Natural killer cell (primary cell): Measurements from ENCODE around the gene CHTOP. TPM values are rescaled to one million over a fixed set of nuclear protein-coding genes. Genes with fewer than 3 reads are reported as not detected.

Experiments
- ATAC-seq, 3 donors: fragments of 150-1000 bp in 2 of 3; fragments of 200-7000 bp in 1 of 3; cut with Tn5 transposase; 1 replicate in 1 of 3; 2 replicates in 2 of 3; pipeline ENCODE4 v1.10.0; 2021; ENCODE audit warnings: mild to moderate bottlenecking in 2 of 3, moderate library complexity in 2 of 3
- DNase-seq, 2 donors: peaks; one replicate each; pipeline versions ENCODE4 v3.0.0 to v3.0.0-alpha.2; 2013 to 2021; ENCODE audit warnings: mixed read lengths in 1 of 2
- H3K27ac ChIP-seq: one replicate; pipeline ENCODE4 v1.5.1; 2013; ENCODE audit warnings: mild to moderate bottlenecking, low read length
- H3K27me3 ChIP-seq: one replicate; pipeline ENCODE4 v1.6.1; 2013; ENCODE audit warnings: low read length; ENCODE audit not compliant: control insufficient read depth, insufficient read depth
- H3K36me3 ChIP-seq: one replicate; pipeline ENCODE4 v1.6.1; 2013; ENCODE audit warnings: low read length; ENCODE audit not compliant: control insufficient read depth, insufficient read depth
- H3K4me1 ChIP-seq: one replicate; pipeline ENCODE4 v1.6.1; 2013; ENCODE audit warnings: low read length; ENCODE audit not compliant: control insufficient read depth, insufficient read depth
- H3K4me3 ChIP-seq: one replicate; pipeline ENCODE4 v1.5.1; 2013; ENCODE audit warnings: low read length
- H3K9me3 ChIP-seq: one replicate; pipeline ENCODE4 v1.6.1; 2013; ENCODE audit warnings: low read length; ENCODE audit not compliant: control insufficient read depth, insufficient read depth
- H3K27ac Mint-ChIP-seq, 2 donors: one replicate each; pipeline ENCODE4 v1.8.0; 2022; ENCODE audit warnings: mild to moderate bottlenecking in 2 of 2, mixed read lengths in 2 of 2, moderate library complexity in 1 of 2
- H3K27me3 Mint-ChIP-seq, 2 donors: one replicate each; pipeline ENCODE4 v1.8.0; 2022; ENCODE audit warnings: low read depth in 2 of 2, mixed read lengths in 2 of 2
- H3K36me3 Mint-ChIP-seq: one replicate; pipeline ENCODE4 v1.8.0; 2022; ENCODE audit warnings: mixed read lengths
- H3K4me1 Mint-ChIP-seq, 2 donors: one replicate each; pipeline ENCODE4 v1.8.0; 2022; ENCODE audit warnings: mixed read lengths in 2 of 2
- H3K4me3 Mint-ChIP-seq: one replicate; pipeline ENCODE4 v1.8.0; 2022; ENCODE audit warnings: mild to moderate bottlenecking, moderate library complexity, mixed read lengths
- H3K9me3 Mint-ChIP-seq, 2 donors: one replicate each; pipeline ENCODE4 v1.8.0; 2022; ENCODE audit warnings: mixed read lengths in 2 of 2
- CTCF ChIP-seq: fragments of 200-600 bp; IDR thresholded peaks from one replicate; pipeline ENCODE4 v1.8.0; 2022; ENCODE audit warnings: antibody characterized with exemption
- WGBS: methylation state at CpG from one replicate; pipeline ENCODE4 v1.1.7; 2013; ENCODE audit warnings: missing lambda C conversion rate; ENCODE audit not compliant: insufficient coverage; 5-methylcytosine and 5-hydroxymethylcytosine counted together
- intact Hi-C: fragments of 100-400 bp; cut with micrococcal nuclease; formaldehyde crosslinking; loops from one replicate; pipeline ENCODE4 v1.14.2; 2022
- total RNA-seq, 4 donors: library from RNA; stranded (reverse); fragments of 120-200 nt in 1 of 4; gene quantifications; one replicate each; pipeline versions ENCODE4 v1.2.3 to v1.2.4, GENCODE V29; 2013 to 2022

CHTOP gene
- total RNA-seq, 3 donors from 2014 or later (not counting 1 experiment from before 2014, with no cell fraction given): 94.7 to 110 (median 106) TPM

GRCh38 chr1:153648000-153648643, 14.3 kb downstream of the CHTOP start:
- TF ChIP-seq CTCF: no peak
- H3K4me1 ChIP-seq: peaks cover 15% of the 10 kb centered on the region
- ATAC-seq (peak in 1 of 3 donors; percentile 23), DNase-seq (no peak)
- no peak overlapping the region for H3K27ac ChIP-seq
- Mint-ChIP-seq H3K36me3 (peaks cover 27% of the 10 kb centered on the region), H3K27me3 (no peaks in the 10 kb centered on the region), H3K9me3 (no peaks in the 10 kb centered on the region), H3K27ac (peak overlapping the region; percentile 82), H3K4me3 (no peak overlapping the region), H3K4me1 (peaks cover 41 to 55% of the 10 kb centered on the region in 2 donors)
- intact Hi-C loops: no loop called here
- H3K4me3 ChIP-seq: no peak overlapping the region
- H3K36me3 ChIP-seq: peaks cover 31% of the 10 kb centered on the region
- WGBS: 91% methylated on average over 10 of the region's 10 CpGs
- no peaks in the 10 kb centered on the region for H3K9me3 ChIP-seq
- no peaks in the 10 kb centered on the region for H3K27me3 ChIP-seq

GRCh38 chr1:153649137-153649862, 15.4 kb downstream of the CHTOP start:
- Histone ChIP-seq H3K27ac (no peak overlapping the region), H3K27me3 (no peaks in the 10 kb centered on the region), H3K9me3 (no peaks in the 10 kb centered on the region), H3K4me3 (no peak overlapping the region), H3K4me1 (peaks cover 15% of the 10 kb centered on the region), H3K36me3 (peaks cover 20% of the 10 kb centered on the region)
- H3K9me3 Mint-ChIP-seq: no peaks in the 10 kb centered on the region
- intact Hi-C loops: no loop called here
- H3K27ac Mint-ChIP-seq: peak overlapping the region; percentile 36 to 75
- peak in 1 of 2 donors; percentile 59 for DNase-seq
- H3K36me3 Mint-ChIP-seq: peaks cover 16% of the 10 kb centered on the region
- WGBS: 71% methylated on average over 3 of the region's 3 CpGs
- peak in 1 of 3 donors; percentile 11 for ATAC-seq
- H3K4me1 Mint-ChIP-seq: peaks cover 30 to 43% of the 10 kb centered on the region in 2 donors
- no peak for TF ChIP-seq CTCF
- H3K4me3 Mint-ChIP-seq: no peak overlapping the region
- no peaks in the 10 kb centered on the region for H3K27me3 Mint-ChIP-seq

GRCh38 chr1:153649863-153650235, 16.0 kb downstream of the CHTOP start:
- H3K4me1 ChIP-seq: peaks cover 15% of the 10 kb centered on the region
- Mint-ChIP-seq H3K4me1 (peaks cover 28 to 38% of the 10 kb centered on the region in 2 donors), H3K4me3 (no peak overlapping the region), H3K36me3 (peaks cover 16% of the 10 kb centered on the region), H3K27me3 (no peaks in the 10 kb centered on the region), H3K9me3 (no peaks in the 10 kb centered on the region), H3K27ac (peak overlapping the region; percentile 31 to 75)
- TF ChIP-seq CTCF: no peak
- peak in 1 of 2 donors; percentile 35 for DNase-seq
- peaks cover 15% of the 10 kb centered on the region for H3K36me3 ChIP-seq
- no peak overlapping the region for H3K27ac ChIP-seq
- 84% methylated on average over 2 of the region's 2 CpGs for WGBS
- intact Hi-C loops: no loop called here
- H3K27me3 ChIP-seq: no peaks in the 10 kb centered on the region
- H3K4me3 ChIP-seq: no peak overlapping the region
- no peak for ATAC-seq
- no peaks in the 10 kb centered on the region for H3K9me3 ChIP-seq
